ENCODE measurements around the gene MYL12B.

The MYL12B gene

GRCh38 chr18:3283253-3283863 is 21.4 kb downstream of the MYL12B start:
- no peak for DNase-seq (ENCODE audit: low read depth)
- no peak for TF ChIP-seq CTCF (IDR thresholded peaks at IDR 0.05; ENCODE audit: insufficient read depth, low read depth, low read length, missing control alignments)
- H3K4me3 ChIP-seq (ENCODE audit: low read depth, low read length), result no peak overlapping the region

- no peak for DNase-seq (ENCODE audit: low read depth)
- H3K4me3 ChIP-seq (ENCODE audit: low read depth, low read length), result no peak overlapping the region
- TF ChIP-seq CTCF (IDR thresholded peaks at IDR 0.05; ENCODE audit: insufficient read depth, low read depth, low read length, missing control alignments), result no peak
These were observed 22.0 kb downstream of the MYL12B start for GRCh38 chr18:3283908-3284307.

GRCh38 chr18:3284501-3284900 is 22.6 kb downstream of the MYL12B start:
- no peak for DNase-seq (ENCODE audit: low read depth)
- TF ChIP-seq CTCF (IDR thresholded peaks at IDR 0.05; ENCODE audit: insufficient read depth, low read depth, low read length, missing control alignments), result no peak
- H3K4me3 ChIP-seq (ENCODE audit: low read depth, low read length), result no peak overlapping the region

GRCh38 chr18:3286159-3286558 is 24.2 kb downstream of the MYL12B start:
- TF ChIP-seq CTCF (IDR thresholded peaks at IDR 0.05; ENCODE audit: insufficient read depth, low read depth, low read length, missing control alignments), result no peak
- H3K4me3 ChIP-seq (ENCODE audit: low read depth, low read length), result no peak overlapping the region
- DNase-seq (ENCODE audit: low read depth), result no peak

- DNase-seq (ENCODE audit: low read depth), result no peak
- no peak for TF ChIP-seq CTCF (IDR thresholded peaks at IDR 0.05; ENCODE audit: insufficient read depth, low read depth, low read length, missing control alignments)
- H3K4me3 ChIP-seq (ENCODE audit: low read depth, low read length), result no peak overlapping the region
These were observed 31.4 kb downstream of the MYL12B start for GRCh38 chr18:3293196-3293951.

- H3K4me3 ChIP-seq (ENCODE audit: low read depth, low read length), result no peak overlapping the region
- DNase-seq (ENCODE audit: low read depth), result no peak
- no peak for TF ChIP-seq CTCF (IDR thresholded peaks at IDR 0.05; ENCODE audit: insufficient read depth, low read depth, low read length, missing control alignments)
These were observed 32.6 kb downstream of the MYL12B start for GRCh38 chr18:3294435-3295080.

Data from GM12865 (cell line).